Measurements from ENCODE around the gene SOX8. TPM values are rescaled to one million over a fixed set of nuclear protein-coding genes. Genes with fewer than 3 reads are reported as not detected.

Gene SOX8
- total RNA-seq, 1 experiment from 2014 or later: not detected

GRCh38 chr16:974611-975261 is 6.8 kb upstream of the SOX8 start:
- peaks cover 15% of the 10 kb centered on the region for H3K27me3 Mint-ChIP-seq (ENCODE audit: insufficient read depth, unreplicated experiment)
- DNase-seq (ENCODE audit: unreplicated experiment): peak; percentile 10
- H3K36me3 Mint-ChIP-seq (ENCODE audit: insufficient read depth, unreplicated experiment): no peaks in the 10 kb centered on the region
- ChIA-PET CTCF (interaction anchor here (0.5 to 1.5 kb wide), 4 partner anchors 10 to 234 kb away, joined by 3 to 5 read pairs (median 3); no protein-coding TSS in a partner anchor), POLR2A (interaction anchor here (0.7 kb wide), 1 partner anchor 1753 kb away, joined by 3 read pairs; no protein-coding TSS in a partner anchor)
- no peak overlapping the region for H3K27ac Mint-ChIP-seq (ENCODE audit: low read depth, unreplicated experiment)
- H3K4me3 Mint-ChIP-seq (ENCODE audit: unreplicated experiment): no peak overlapping the region
- intact Hi-C loops (cut with micrococcal nuclease): no loop called here
- H3K4me1 Mint-ChIP-seq (ENCODE audit: insufficient read depth, unreplicated experiment): no peaks in the 10 kb centered on the region
- no peak for TF ChIP-seq CTCF (IDR thresholded peaks at IDR 0.05; ENCODE audit: unreplicated experiment)
- no TSS peak for BruUV-seq (replicated peaks)
- no peaks in the 10 kb centered on the region for H3K9me3 Mint-ChIP-seq (ENCODE audit: unreplicated experiment)

- Mint-ChIP-seq H3K9me3 (ENCODE audit: unreplicated experiment) (no peaks in the 10 kb centered on the region), H3K36me3 (ENCODE audit: insufficient read depth, unreplicated experiment) (no peaks in the 10 kb centered on the region), H3K27ac (ENCODE audit: low read depth, unreplicated experiment) (no peak overlapping the region), H3K4me1 (ENCODE audit: insufficient read depth, unreplicated experiment) (no peaks in the 10 kb centered on the region), H3K27me3 (ENCODE audit: insufficient read depth, unreplicated experiment) (peaks cover 15% of the 10 kb centered on the region), H3K4me3 (ENCODE audit: unreplicated experiment) (no peak overlapping the region)
- no peak for TF ChIP-seq CTCF (IDR thresholded peaks at IDR 0.05; ENCODE audit: unreplicated experiment)
- no TSS peak for BruUV-seq (replicated peaks)
- ChIA-PET POLR2A (no interaction called here), CTCF (interaction anchor here (0.6 to 1.5 kb wide), 3 partner anchors 10 to 234 kb away, joined by 3 to 5 read pairs (median 3); no protein-coding TSS in a partner anchor)
- intact Hi-C loops (cut with micrococcal nuclease): no loop called here
- no peak for DNase-seq (ENCODE audit: unreplicated experiment)
These were observed 6.3 kb upstream of the SOX8 start for GRCh38 chr16:975291-975690.

GRCh38 chr16:976389-976931 is 5.1 kb upstream of the SOX8 start:
- Mint-ChIP-seq H3K27ac (ENCODE audit: low read depth, unreplicated experiment) (no peak overlapping the region), H3K4me1 (ENCODE audit: insufficient read depth, unreplicated experiment) (no peaks in the 10 kb centered on the region), H3K27me3 (ENCODE audit: insufficient read depth, unreplicated experiment) (peaks cover 15% of the 10 kb centered on the region), H3K36me3 (ENCODE audit: insufficient read depth, unreplicated experiment) (no peaks in the 10 kb centered on the region), H3K4me3 (ENCODE audit: unreplicated experiment) (no peak overlapping the region), H3K9me3 (ENCODE audit: unreplicated experiment) (no peaks in the 10 kb centered on the region)
- POLR2A ChIA-PET: no interaction called here
- CTCF ChIA-PET: interaction anchor here (0.5 kb wide), 1 partner anchor 81 kb away, joined by 4 read pairs; no protein-coding TSS in a partner anchor
- intact Hi-C loops (cut with micrococcal nuclease): no loop called here
- no peak for DNase-seq (ENCODE audit: unreplicated experiment)
- TF ChIP-seq CTCF (IDR thresholded peaks at IDR 0.05; ENCODE audit: unreplicated experiment): no peak
- BruUV-seq (replicated peaks): no TSS peak

- Mint-ChIP-seq H3K4me3 (ENCODE audit: unreplicated experiment) (no peak overlapping the region), H3K9me3 (ENCODE audit: unreplicated experiment) (no peaks in the 10 kb centered on the region), H3K4me1 (ENCODE audit: insufficient read depth, unreplicated experiment) (no peaks in the 10 kb centered on the region), H3K36me3 (ENCODE audit: insufficient read depth, unreplicated experiment) (no peaks in the 10 kb centered on the region), H3K27ac (ENCODE audit: low read depth, unreplicated experiment) (no peak overlapping the region), H3K27me3 (ENCODE audit: insufficient read depth, unreplicated experiment) (peaks cover 15% of the 10 kb centered on the region)
- DNase-seq (ENCODE audit: unreplicated experiment): no peak
- intact Hi-C loops (cut with micrococcal nuclease): no loop called here
- POLR2A ChIA-PET: no interaction called here
- no peak for TF ChIP-seq CTCF (IDR thresholded peaks at IDR 0.05; ENCODE audit: unreplicated experiment)
- CTCF ChIA-PET: interaction anchor here (0.5 kb wide), 1 partner anchor 80 kb away, joined by 4 read pairs; no protein-coding TSS in a partner anchor
- BruUV-seq (replicated peaks): no TSS peak
These were observed 4.4 kb upstream of the SOX8 start for GRCh38 chr16:977081-977701.

Data from MCF 10A (cell line).